T-helper 2 cell (primary cell): Measurements from ENCODE around the gene DPEP1.
"Not testable (repeated sequence)": the region's sequence is repeated elsewhere in the genome, so short reads cannot be mapped to it uniquely, and the experiment has no call there.

Experiments
- DNase-seq, 5 experiments: peaks; one replicate each; pipeline versions ENCODE4 v3.0.0 to v3.0.0-alpha.2; 2012 to 2022
- total RNA-seq, 2 donors: gene quantifications; one replicate each; lab custom pipeline; 2026; lab: John Stamatoyannopoulos, UW

Gene DPEP1
- total RNA-seq, result 0 reads per million in 2 donors

GRCh38 chr16:89613231-89613953, at the start of gene DPEP1:
DPEP1 (plus strand) TSS chr16:89613642; CDS start chr16:89630411, 16,769 bp downstream.
- no peak for DNase-seq

- DNase-seq, result peak in 1 of 5 experiments; percentile 22
Observed at GRCh38 chr16:89564476-89565255, 48.8 kb upstream of the DPEP1 start.

GRCh38 chr16:89565256-89565505, 48.3 kb upstream of the DPEP1 start:
- DNase-seq, result no peak

GRCh38 chr16:89565506-89566372, 47.7 kb upstream of the DPEP1 start:
- DNase-seq, result peak in 4 of 5 experiments; percentile 28 to 65 (median 38)

GRCh38 chr16:89567656-89568594, 45.5 kb upstream of the DPEP1 start:
- DNase-seq, result no peak

GRCh38 chr16:89569506-89570341, 43.7 kb upstream of the DPEP1 start:
- no peak for DNase-seq

- DNase-seq, result no peak
Observed at GRCh38 chr16:89570342-89570923, 43.0 kb upstream of the DPEP1 start.

- DNase-seq, result not testable (repeated sequence)
Observed at GRCh38 chr16:89570983-89571598, 42.4 kb upstream of the DPEP1 start.

GRCh38 chr16:89571636-89572035, 41.8 kb upstream of the DPEP1 start:
- DNase-seq, result no peak

GRCh38 chr16:89572073-89572484, 41.4 kb upstream of the DPEP1 start:
- no peak for DNase-seq

GRCh38 chr16:89572485-89573205, 40.8 kb upstream of the DPEP1 start:
- no peak for DNase-seq

- no peak for DNase-seq
Observed at GRCh38 chr16:89573826-89574680, 39.4 kb upstream of the DPEP1 start.

GRCh38 chr16:89574681-89575246, 38.7 kb upstream of the DPEP1 start:
- peak in 4 of 5 experiments; percentile 36 to 59 (median 38) for DNase-seq

GRCh38 chr16:89575247-89576152, 37.9 kb upstream of the DPEP1 start, which contains the start of gene CPNE7:
CPNE7 (plus strand) TSS chr16:89575758; CDS start chr16:89575898, 140 bp downstream.
- no peak for DNase-seq

- DNase-seq, result no peak
Observed at GRCh38 chr16:89576153-89577054, 37.0 kb upstream of the DPEP1 start.
